ENCODE results near the gene DYRK2.

DNA sequence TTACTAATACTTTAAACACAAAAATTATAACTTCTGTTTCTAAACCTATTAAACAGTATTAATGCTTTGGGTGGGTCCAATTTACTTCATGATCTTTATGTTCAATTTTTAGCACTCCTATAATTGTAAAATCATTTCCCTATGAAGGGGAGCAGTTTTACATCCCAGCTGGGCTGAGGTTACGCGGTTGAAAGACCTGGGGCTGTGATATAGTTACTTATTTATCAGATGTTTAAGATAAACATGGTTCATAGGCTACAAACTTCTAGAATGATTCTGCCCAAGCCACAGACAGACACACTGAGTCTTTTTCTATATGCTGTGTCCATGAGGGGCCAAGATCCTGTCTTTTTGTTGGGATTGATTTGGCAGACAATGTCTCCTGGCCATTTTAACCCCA, 44.4 kb downstream of the DYRK2 start:
- TF ChIP-seq, protein P1, sequence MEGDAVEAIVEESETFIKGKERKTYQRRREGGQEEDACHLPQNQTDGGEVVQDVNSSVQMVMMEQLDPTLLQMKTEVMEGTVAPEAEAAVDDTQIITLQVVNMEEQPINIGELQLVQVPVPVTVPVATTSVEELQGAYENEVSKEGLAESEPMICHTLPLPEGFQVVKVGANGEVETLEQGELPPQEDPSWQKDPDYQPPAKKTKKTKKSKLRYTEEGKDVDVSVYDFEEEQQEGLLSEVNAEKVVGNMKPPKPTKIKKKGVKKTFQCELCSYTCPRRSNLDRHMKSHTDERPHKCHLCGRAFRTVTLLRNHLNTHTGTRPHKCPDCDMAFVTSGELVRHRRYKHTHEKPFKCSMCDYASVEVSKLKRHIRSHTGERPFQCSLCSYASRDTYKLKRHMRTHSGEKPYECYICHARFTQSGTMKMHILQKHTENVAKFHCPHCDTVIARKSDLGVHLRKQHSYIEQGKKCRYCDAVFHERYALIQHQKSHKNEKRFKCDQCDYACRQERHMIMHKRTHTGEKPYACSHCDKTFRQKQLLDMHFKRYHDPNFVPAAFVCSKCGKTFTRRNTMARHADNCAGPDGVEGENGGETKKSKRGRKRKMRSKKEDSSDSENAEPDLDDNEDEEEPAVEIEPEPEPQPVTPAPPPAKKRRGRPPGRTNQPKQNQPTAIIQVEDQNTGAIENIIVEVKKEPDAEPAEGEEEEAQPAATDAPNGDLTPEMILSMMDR (conservative IDR thresholded peaks at IDR 0.05 in 1 of 2, IDR thresholded peaks at IDR 0.05 in 1 of 2; ENCODE audit: extremely low read depth in 1 of 2, insufficient read depth in 1 of 2, low read depth in 1 of 2, low read length in 2 of 2) = no peak
- TF ChIP-seq EZH2 (IDR thresholded peaks at IDR 0.05; ENCODE audit: borderline replicate concordance, low read length) = no peak
